ENCODE measurements around the gene USO1. TPM values are rescaled to one million over a fixed set of nuclear protein-coding genes. Genes with fewer than 3 reads are reported as not detected.
A peak's percentile ranks its signal among the peaks of the same experiment; 100 is the strongest.
"Not testable (repeated sequence)": the region's sequence is repeated elsewhere in the genome, so short reads cannot be mapped to it uniquely, and the experiment has no call there.

The USO1 gene
- total and polyA plus RNA-seq, 10 donors: 16.4 to 64.8 (median 45.1) TPM

GRCh38 chr4:75848171-75848760, 123.9 kb downstream of the USO1 start:
- H3K36me3 ChIP-seq; H3K4me3 ChIP-seq; H3K9me3 ChIP-seq; H3K27me3 ChIP-seq (replicated peaks in 1 of 7); intact Hi-C loops (cut with DNase I; ENCODE audit: low total_unique reads); H3K27ac ChIP-seq; DNase-seq: not testable (repeated sequence)
- 25 to 29% (median 25%) methylated on average over 14 of the region's 14 CpGs for WGBS, 5 donors
- H3K4me1 ChIP-seq: peaks cover 0 to 10% (median 8%) of the 10 kb centered on the region in 6 donors
- TF ChIP-seq CTCF (IDR thresholded peaks at IDR 0.05 in 8 of 11, conservative IDR thresholded peaks at IDR 0.05 in 3 of 11): peak in 10 of 11 experiments; percentile 34 to 66 (median 59)

GRCh38 chr4:75848891-75849290, 124.5 kb downstream of the USO1 start:
- Histone ChIP-seq H3K36me3 (no peaks in the 10 kb centered on the region), H3K27ac (no peak overlapping the region), H3K9me3 (no peaks in the 10 kb centered on the region), H3K27me3 (replicated peaks in 1 of 7) (peaks cover 0 to 2% (median 0%) of the 10 kb centered on the region in 7 donors), H3K4me3 (no peak overlapping the region), H3K4me1 (peaks cover 0 to 10% (median 8%) of the 10 kb centered on the region in 6 donors)
- TF ChIP-seq POLR2AphosphoS5 (IDR thresholded peaks at IDR 0.05) (no peak), POLR2A (IDR thresholded peaks at IDR 0.05) (no peak), CTCF (IDR thresholded peaks at IDR 0.05 in 8 of 11, conservative IDR thresholded peaks at IDR 0.05 in 3 of 11) (no peak)
- no peak for DNase-seq
- 70 to 86% (median 75%) methylated on average over 4 of the region's 4 CpGs for WGBS, 5 donors
- intact Hi-C loops (cut with DNase I; ENCODE audit: low total_unique reads): no loop called here

GRCh38 chr4:75849461-75849860, 125.1 kb downstream of the USO1 start:
- Histone ChIP-seq H3K27ac (no peak overlapping the region), H3K36me3 (no peaks in the 10 kb centered on the region), H3K4me3 (no peak overlapping the region), H3K27me3 (replicated peaks in 1 of 7) (peaks cover 0 to 2% (median 0%) of the 10 kb centered on the region in 7 donors), H3K9me3 (no peaks in the 10 kb centered on the region), H3K4me1 (peaks cover 0 to 10% (median 8%) of the 10 kb centered on the region in 6 donors)
- no peak for TF ChIP-seq POLR2A (IDR thresholded peaks at IDR 0.05)
- TF ChIP-seq POLR2AphosphoS5 (IDR thresholded peaks at IDR 0.05): no peak
- TF ChIP-seq CTCF (IDR thresholded peaks at IDR 0.05 in 8 of 11, conservative IDR thresholded peaks at IDR 0.05 in 3 of 11): no peak
- intact Hi-C loops (cut with DNase I; ENCODE audit: low total_unique reads): no loop called here
- 37 to 59% (median 47%) methylated on average over 6 of the region's 6 CpGs for WGBS, 5 donors
- DNase-seq: no peak

GRCh38 chr4:75858721-75859120, 134.3 kb downstream of the USO1 start:
- no peak for DNase-seq
- H3K4me3 ChIP-seq: no peak overlapping the region
- intact Hi-C loops (cut with DNase I; ENCODE audit: low total_unique reads): no loop called here
- H3K9me3 ChIP-seq: peaks cover 0 to 9% (median 0%) of the 10 kb centered on the region in 8 donors
- H3K36me3 ChIP-seq: no peaks in the 10 kb centered on the region
- TF ChIP-seq POLR2AphosphoS5 (IDR thresholded peaks at IDR 0.05): no peak
- no peak for TF ChIP-seq CTCF (IDR thresholded peaks at IDR 0.05 in 8 of 11, conservative IDR thresholded peaks at IDR 0.05 in 3 of 11)
- no peak for TF ChIP-seq POLR2A (IDR thresholded peaks at IDR 0.05)
- H3K27ac ChIP-seq: no peak overlapping the region
- WGBS, 5 donors: 30 to 93% (median 88%) methylated on average over 1 of the region's 1 CpG
- no peaks in the 10 kb centered on the region for H3K27me3 ChIP-seq (replicated peaks in 1 of 7)
- H3K4me1 ChIP-seq: no peaks in the 10 kb centered on the region
